Measurements from ENCODE around the gene IL1RAPL2. TPM values are rescaled to one million over a fixed set of nuclear protein-coding genes. Genes with fewer than 3 reads are reported as not detected.

IL1RAPL2 gene
- total RNA-seq, 4 donors from 2014 or later, result not detected

DNA sequence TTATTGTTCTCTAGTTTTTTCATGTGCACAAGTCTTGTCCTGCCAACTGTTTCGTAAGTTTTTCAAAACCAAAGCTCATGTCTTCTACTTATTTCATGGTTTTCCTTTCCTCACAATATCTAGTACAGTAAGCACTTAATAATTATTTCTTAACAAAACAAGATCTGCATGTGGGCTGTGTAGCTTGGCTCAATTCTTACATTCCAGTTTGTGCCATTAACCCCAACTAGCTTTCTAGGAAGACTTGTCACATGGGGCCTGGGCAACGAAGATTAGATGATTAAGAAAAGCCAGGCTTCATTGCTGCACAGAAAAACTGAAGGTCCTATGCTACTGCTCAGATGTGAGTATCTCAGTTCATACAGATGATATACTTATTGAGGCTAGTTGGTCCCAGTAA lies 809.8 kb downstream of the IL1RAPL2 start:
- H3K36me3 ChIP-seq, result no peaks in the 10 kb centered on the region
- H3K4me3 ChIP-seq (replicated peaks in 1 of 3), result no peak overlapping the region
- H3K4me1 ChIP-seq, result no peaks in the 10 kb centered on the region
- H3K27me3 ChIP-seq, result no peaks in the 10 kb centered on the region
- no peak for DNase-seq
- WGBS, 2 donors, result 52 to 71% methylated on average over 2 of the region's 2 CpGs
- TF ChIP-seq POLR2A (IDR thresholded peaks at IDR 0.05), result no peak
- intact Hi-C loops (cut with DNase I), result no loop called here
- no peak overlapping the region for H3K27ac ChIP-seq
- no peaks in the 10 kb centered on the region for H3K9me3 ChIP-seq

DNA sequence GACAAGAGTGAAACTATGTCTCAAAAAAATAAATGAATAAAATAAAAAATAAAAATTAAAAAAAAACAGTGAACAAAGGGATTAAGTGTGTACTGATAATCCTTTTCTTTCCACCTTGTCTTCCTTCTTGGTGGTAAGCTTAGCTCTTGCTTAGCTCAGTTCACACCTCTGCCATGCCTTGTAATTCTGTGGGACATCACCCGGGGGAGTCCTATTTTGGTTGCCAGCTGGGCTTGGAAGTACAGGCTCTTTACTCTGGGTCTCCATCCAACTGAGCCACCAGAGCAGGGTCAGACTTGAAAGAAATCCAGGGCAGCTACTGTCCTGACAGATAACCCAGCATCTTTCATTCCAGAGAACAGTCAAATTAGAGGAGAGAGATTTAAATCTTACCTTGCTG lies 858.7 kb downstream of the IL1RAPL2 start:
- intact Hi-C loops (cut with DNase I), result no loop called here
- H3K4me3 ChIP-seq (replicated peaks in 1 of 3), result no peak overlapping the region
- no peaks in the 10 kb centered on the region for H3K27me3 ChIP-seq
- no peaks in the 10 kb centered on the region for H3K9me3 ChIP-seq
- no peaks in the 10 kb centered on the region for H3K4me1 ChIP-seq
- no peak for DNase-seq
- WGBS, 2 donors, result 62 to 67% methylated on average over 1 of the region's 1 CpG
- no peak overlapping the region for H3K27ac ChIP-seq
- no peaks in the 10 kb centered on the region for H3K36me3 ChIP-seq
- TF ChIP-seq, protein P1, sequence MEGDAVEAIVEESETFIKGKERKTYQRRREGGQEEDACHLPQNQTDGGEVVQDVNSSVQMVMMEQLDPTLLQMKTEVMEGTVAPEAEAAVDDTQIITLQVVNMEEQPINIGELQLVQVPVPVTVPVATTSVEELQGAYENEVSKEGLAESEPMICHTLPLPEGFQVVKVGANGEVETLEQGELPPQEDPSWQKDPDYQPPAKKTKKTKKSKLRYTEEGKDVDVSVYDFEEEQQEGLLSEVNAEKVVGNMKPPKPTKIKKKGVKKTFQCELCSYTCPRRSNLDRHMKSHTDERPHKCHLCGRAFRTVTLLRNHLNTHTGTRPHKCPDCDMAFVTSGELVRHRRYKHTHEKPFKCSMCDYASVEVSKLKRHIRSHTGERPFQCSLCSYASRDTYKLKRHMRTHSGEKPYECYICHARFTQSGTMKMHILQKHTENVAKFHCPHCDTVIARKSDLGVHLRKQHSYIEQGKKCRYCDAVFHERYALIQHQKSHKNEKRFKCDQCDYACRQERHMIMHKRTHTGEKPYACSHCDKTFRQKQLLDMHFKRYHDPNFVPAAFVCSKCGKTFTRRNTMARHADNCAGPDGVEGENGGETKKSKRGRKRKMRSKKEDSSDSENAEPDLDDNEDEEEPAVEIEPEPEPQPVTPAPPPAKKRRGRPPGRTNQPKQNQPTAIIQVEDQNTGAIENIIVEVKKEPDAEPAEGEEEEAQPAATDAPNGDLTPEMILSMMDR (IDR thresholded peaks at IDR 0.05), result no peak
- TF ChIP-seq POLR2A (IDR thresholded peaks at IDR 0.05), result no peak

DNA sequence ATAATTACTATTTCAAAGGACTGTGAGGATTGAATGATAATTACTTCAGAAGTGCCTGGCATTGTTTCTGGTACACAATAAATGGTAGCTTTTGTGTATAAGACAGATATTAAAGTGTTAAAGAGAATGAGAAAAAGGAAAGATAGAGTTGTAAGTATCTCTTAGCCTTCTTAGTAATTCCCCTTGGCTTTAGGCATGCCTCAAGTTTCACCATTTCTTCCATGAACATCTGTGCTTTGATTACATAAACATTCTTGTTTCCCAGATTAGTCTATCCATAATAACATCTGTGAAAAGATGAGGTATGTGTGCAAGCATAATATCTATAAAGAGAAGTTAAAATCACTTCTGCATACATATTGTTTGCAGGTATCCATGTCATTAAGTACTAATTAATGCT lies 885.4 kb downstream of the IL1RAPL2 start:
- intact Hi-C loops (cut with DNase I), result no loop called here
- TF ChIP-seq, protein P1 (IDR thresholded peaks at IDR 0.05), result no peak
- TF ChIP-seq POLR2A (IDR thresholded peaks at IDR 0.05), result no peak
- no peaks in the 10 kb centered on the region for H3K4me1 ChIP-seq
- H3K27me3 ChIP-seq, result no peaks in the 10 kb centered on the region
- DNase-seq, result no peak
- H3K9me3 ChIP-seq, result no peaks in the 10 kb centered on the region
- no peaks in the 10 kb centered on the region for H3K36me3 ChIP-seq
- H3K4me3 ChIP-seq (replicated peaks in 1 of 3), result no peak overlapping the region
- no peak overlapping the region for H3K27ac ChIP-seq

DNA sequence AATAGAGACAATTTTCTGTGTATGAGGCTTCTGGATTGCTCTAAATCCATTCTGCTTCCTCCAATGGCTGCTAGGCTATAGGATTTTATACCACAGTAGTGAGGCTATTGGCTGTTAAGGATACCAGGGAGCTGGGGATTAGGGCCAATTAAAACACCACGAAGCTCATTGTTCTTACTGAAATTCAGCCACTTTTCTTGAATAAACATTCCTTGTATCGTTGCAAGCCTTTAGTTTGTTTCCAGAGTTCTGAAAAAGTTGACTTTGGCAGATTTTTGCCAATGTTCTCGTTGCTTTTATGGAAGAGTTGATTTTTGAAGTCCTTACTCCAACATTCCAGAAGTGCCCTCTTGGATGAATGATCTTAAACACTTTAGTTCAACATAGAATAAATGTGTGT lies 892.8 kb downstream of the IL1RAPL2 start:
- Histone ChIP-seq H3K36me3 (no peaks in the 10 kb centered on the region), H3K27ac (peak overlapping the region in 2 of 3 donors; percentile 21 to 51), H3K9me3 (no peaks in the 10 kb centered on the region), H3K4me3 (replicated peaks in 1 of 3) (no peak overlapping the region), H3K27me3 (no peaks in the 10 kb centered on the region), H3K4me1 (peaks cover 9 to 11% of the 10 kb centered on the region in 2 donors)
- no peak for DNase-seq
- no peak for TF ChIP-seq POLR2A (IDR thresholded peaks at IDR 0.05)
- TF ChIP-seq, protein P1 (IDR thresholded peaks at IDR 0.05), result no peak
- intact Hi-C loops (cut with DNase I), result no loop called here
- WGBS, 2 donors, result 8 to 18% methylated on average over 3 of the region's 3 CpGs

DNA sequence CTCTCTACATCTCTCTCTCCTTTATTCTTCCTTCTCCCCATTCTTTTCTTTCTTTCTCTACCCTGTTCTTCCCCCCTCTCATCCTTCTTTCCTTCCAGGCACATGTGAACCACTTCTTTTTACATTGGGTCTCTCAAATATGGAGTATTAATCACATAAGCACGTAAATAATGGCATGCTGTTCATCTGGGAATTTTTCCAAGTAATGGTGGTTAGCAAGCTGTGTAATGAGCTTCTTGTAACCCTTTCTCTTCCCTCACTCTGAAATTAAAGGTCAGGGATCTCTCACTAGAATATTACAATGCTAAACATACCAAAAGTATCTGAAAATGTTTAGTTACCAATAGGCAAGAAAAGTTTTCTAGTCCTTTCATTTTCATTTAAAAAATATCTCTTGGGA lies 894.4 kb downstream of the IL1RAPL2 start:
- 6 to 21% methylated on average over 1 of the region's 1 CpG for WGBS, 2 donors
- no peak for DNase-seq
- intact Hi-C loops (cut with DNase I), result no loop called here

More for the DNA sequence above, 894.4 kb downstream of the IL1RAPL2 start:
- H3K27ac ChIP-seq, result no peak overlapping the region
- no peaks in the 10 kb centered on the region for H3K27me3 ChIP-seq
- no peak overlapping the region for H3K4me3 ChIP-seq (replicated peaks in 1 of 3)
- no peaks in the 10 kb centered on the region for H3K9me3 ChIP-seq
- H3K4me1 ChIP-seq, result peaks cover 9 to 11% of the 10 kb centered on the region in 2 donors
- H3K36me3 ChIP-seq, result no peaks in the 10 kb centered on the region
- TF ChIP-seq, protein P1 (IDR thresholded peaks at IDR 0.05), result no peak
- TF ChIP-seq POLR2A (IDR thresholded peaks at IDR 0.05), result no peak

Data from thyroid gland (tissue), 4 donors.